Right atrium auricular region (tissue), 2 donors: Measurements from ENCODE around the gene WWTR1. TPM values are rescaled to one million over a fixed set of nuclear protein-coding genes. Genes with fewer than 3 reads are reported as not detected.

Experiments
- DNase-seq: peaks from one replicate; pipeline ENCODE4 v3.0.0-alpha.2; 2019; ENCODE audit warnings: low spot score
- H3K27ac ChIP-seq, 2 donors: fragments of 200-600 bp; sonication (generic); 1 replicate in 1 of 2; 2 replicates in 1 of 2; pipeline ENCODE4 v1.5.1; 2016 to 2019
- H3K27me3 ChIP-seq, 2 donors: fragments of 200-600 bp; sonication (generic); one replicate each; pipeline versions ENCODE4 v1.5.1 to v1.6.0; 2017 to 2019
- H3K36me3 ChIP-seq: fragments of 200-600 bp; sonication (generic); one replicate; pipeline ENCODE4 v1.5.1; 2016
- H3K4me1 ChIP-seq, 2 donors: fragments of 200-600 bp; sonication (generic); one replicate each; pipeline versions ENCODE4 v1.5.1 to v1.6.0; 2017 to 2019
- H3K4me3 ChIP-seq, 2 donors: fragments of 200-600 bp; sonication (generic); 1 replicate in 1 of 2; 2 replicates in 1 of 2; pipeline ENCODE4 v1.5.1; 2017 to 2019; ENCODE audit warnings: mild to moderate bottlenecking in 1 of 2, moderate library complexity in 1 of 2
- H3K9me3 ChIP-seq, 2 donors: fragments of 200-600 bp; sonication (generic); one replicate each; pipeline ENCODE4 v1.5.1; 2019
- CTCF ChIP-seq, 2 donors: fragments of 200-600 bp; sonication (generic); IDR thresholded peaks; one replicate each; pipeline ENCODE4 v1.5.1; 2019; ENCODE audit warnings: antibody characterized with exemption in 2 of 2
- total RNA-seq, 2 donors: library from RNA; depleted of rRNA; stranded (reverse); fragments of >200 nt; gene quantifications; one replicate each; pipeline ENCODE4 v1.1.0, GENCODE V29; 2016

The WWTR1 gene
- total RNA-seq, 2 donors from 2014 or later = 53.4 to 73.1 TPM

GRCh38 chr3:149548669-149549065 lies 109.2 kb downstream of the WWTR1 start:
- peaks cover 0 to 42% of the 10 kb centered on the region in 2 donors for H3K4me1 ChIP-seq
- H3K36me3 ChIP-seq = no peaks in the 10 kb centered on the region
- peak overlapping the region; percentile 62 to 73 for H3K27ac ChIP-seq
- no peak overlapping the region for H3K4me3 ChIP-seq
- no peak for DNase-seq
- no peak for TF ChIP-seq CTCF (IDR thresholded peaks at IDR 0.05)
- no peaks in the 10 kb centered on the region for H3K9me3 ChIP-seq
- H3K27me3 ChIP-seq = no peaks in the 10 kb centered on the region

- no peaks in the 10 kb centered on the region for H3K27me3 ChIP-seq
- no peak for DNase-seq
- no peaks in the 10 kb centered on the region for H3K9me3 ChIP-seq
- H3K36me3 ChIP-seq = no peaks in the 10 kb centered on the region
- H3K27ac ChIP-seq = peak overlapping the region; percentile 62 to 73
- H3K4me1 ChIP-seq = peaks cover 0 to 42% of the 10 kb centered on the region in 2 donors
- TF ChIP-seq CTCF (IDR thresholded peaks at IDR 0.05) = no peak
- H3K4me3 ChIP-seq = no peak overlapping the region
Observed at GRCh38 chr3:149547954-149548668, 109.7 kb downstream of the WWTR1 start.

- no peaks in the 10 kb centered on the region for H3K9me3 ChIP-seq
- no peak overlapping the region for H3K4me3 ChIP-seq
- no peak for TF ChIP-seq CTCF (IDR thresholded peaks at IDR 0.05)
- DNase-seq = peak; percentile 78
- peaks cover 0 to 47% of the 10 kb centered on the region in 2 donors for H3K4me1 ChIP-seq
- H3K27me3 ChIP-seq = no peaks in the 10 kb centered on the region
- peak overlapping the region; percentile 62 to 73 for H3K27ac ChIP-seq
- no peaks in the 10 kb centered on the region for H3K36me3 ChIP-seq
Observed at GRCh38 chr3:149547413-149547812, 110.4 kb downstream of the WWTR1 start.

GRCh38 chr3:149545049-149545448 lies 112.8 kb downstream of the WWTR1 start:
- no peak for DNase-seq
- Histone ChIP-seq H3K36me3 (peaks cover 10% of the 10 kb centered on the region), H3K9me3 (no peaks in the 10 kb centered on the region), H3K4me3 (no peak overlapping the region), H3K27me3 (no peaks in the 10 kb centered on the region), H3K27ac (no peak overlapping the region), H3K4me1 (peaks cover 0 to 69% of the 10 kb centered on the region in 2 donors)
- TF ChIP-seq CTCF (IDR thresholded peaks at IDR 0.05) = no peak

- Histone ChIP-seq H3K4me1 (peaks cover 0 to 70% of the 10 kb centered on the region in 2 donors), H3K36me3 (peaks cover 10% of the 10 kb centered on the region), H3K9me3 (no peaks in the 10 kb centered on the region), H3K4me3 (no peak overlapping the region), H3K27ac (peak overlapping the region in 1 of 2 donors; percentile 25), H3K27me3 (no peaks in the 10 kb centered on the region)
- no peak for TF ChIP-seq CTCF (IDR thresholded peaks at IDR 0.05)
- DNase-seq = no peak
Observed at GRCh38 chr3:149542375-149543312, 115.2 kb downstream of the WWTR1 start.
